Spinal cord (tissue), 10 donors: ENCODE data around the gene ZBTB46. TPM values are rescaled to one million over a fixed set of nuclear protein-coding genes. Genes with fewer than 3 reads are reported as not detected.
"Not testable (repeated sequence)": the region's sequence is repeated elsewhere in the genome, so short reads cannot be mapped to it uniquely, and the experiment has no call there.

Source experiments
- DNase-seq, 6 donors: peaks; one replicate each; pipeline versions ENCODE4 v3.0.0 to v3.0.0-alpha.2; 2013 to 2015; ENCODE audit warnings: low spot score in 6 of 6, low read depth in 4 of 6
- H3K27ac ChIP-seq: one replicate; pipeline ENCODE4 v1.5.1; 2013; ENCODE audit warnings: low read depth, low read length, control low read depth
- H3K27me3 ChIP-seq: one replicate; pipeline ENCODE4 v1.6.1; 2013; ENCODE audit warnings: low read length; ENCODE audit not compliant: control insufficient read depth, insufficient read depth
- H3K36me3 ChIP-seq: one replicate; pipeline ENCODE4 v1.6.1; 2013; ENCODE audit warnings: low read length; ENCODE audit not compliant: control insufficient read depth, insufficient read depth
- H3K4me1 ChIP-seq: one replicate; pipeline ENCODE4 v1.6.1; 2013; ENCODE audit warnings: low read length; ENCODE audit not compliant: control insufficient read depth, insufficient read depth
- H3K4me3 ChIP-seq: one replicate; pipeline ENCODE4 v1.5.1; 2013; ENCODE audit warnings: low read depth, low read length, control low read depth
- H3K9me3 ChIP-seq: one replicate; pipeline ENCODE4 v1.6.1; 2013; ENCODE audit warnings: low read length; ENCODE audit not compliant: control insufficient read depth, insufficient read depth
- WGBS: methylation state at CpG from one replicate; pipeline ENCODE4 v1.1.5; 2013; ENCODE audit warnings: missing lambda C conversion rate; ENCODE audit not compliant: insufficient coverage; 5-methylcytosine and 5-hydroxymethylcytosine counted together
- long read RNA-seq, 4 donors: transcript quantifications; one replicate each; lab custom pipeline, GENCODE V29; 2026
- polyA plus RNA-seq, 2 donors: library from polyadenylated mRNA; unstranded; fragments of 120-200 nt; gene quantifications; one replicate each; pipeline ENCODE4 v1.2.1, GENCODE V29; 2013; ENCODE audit not compliant: insufficient read length in 2 of 2
- total RNA-seq, 2 donors: library from RNA; depleted of rRNA in 1 of 2; stranded (reverse); fragments of 120-200 nt in 1 of 2; fragments of >200 nt in 1 of 2; gene quantifications; one replicate each; pipeline versions ENCODE4 v1.2.3 to v1.2.4, GENCODE V29; 2013 to 2014
- donor health status: healthy.

Gene ZBTB46, protein sequence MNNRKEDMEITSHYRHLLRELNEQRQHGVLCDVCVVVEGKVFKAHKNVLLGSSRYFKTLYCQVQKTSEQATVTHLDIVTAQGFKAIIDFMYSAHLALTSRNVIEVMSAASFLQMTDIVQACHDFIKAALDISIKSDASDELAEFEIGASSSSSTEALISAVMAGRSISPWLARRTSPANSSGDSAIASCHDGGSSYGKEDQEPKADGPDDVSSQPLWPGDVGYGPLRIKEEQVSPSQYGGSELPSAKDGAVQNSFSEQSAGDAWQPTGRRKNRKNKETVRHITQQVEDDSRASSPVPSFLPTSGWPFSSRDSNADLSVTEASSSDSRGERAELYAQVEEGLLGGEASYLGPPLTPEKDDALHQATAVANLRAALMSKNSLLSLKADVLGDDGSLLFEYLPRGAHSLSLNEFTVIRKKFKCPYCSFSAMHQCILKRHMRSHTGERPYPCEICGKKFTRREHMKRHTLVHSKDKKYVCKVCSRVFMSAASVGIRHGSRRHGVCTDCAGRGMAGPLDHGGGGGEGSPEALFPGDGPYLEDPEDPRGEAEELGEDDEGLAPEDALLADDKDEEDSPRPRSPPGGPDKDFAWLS
- total RNA-seq (10 to 100 TPM in 1 of 2 donors, 1 to 10 TPM in 1; 8.3 to 13.4 TPM), polyA plus RNA-seq (10 to 100 TPM in 1 of 2 donors, 1 to 10 TPM in 1; 9.7 to 13.0 TPM)
- long read RNA-seq, donor 1, partial matches to known transcripts = 10 of 10 reads
- long read RNA-seq, donor 1, other reads (novel, unspliced or antisense) = 0 of 10 reads
- long read RNA-seq, donor 2, full-length matches to known transcripts = 2 of 2 reads
- long read RNA-seq, donor 2, partial matches to known transcripts = 0 of 2 reads
- long read RNA-seq, donor 2, other reads (novel, unspliced or antisense) = 0 of 2 reads
- long read RNA-seq, donor 3, full-length matches to known transcripts = 1 of 1 reads
- long read RNA-seq, donor 3, partial matches to known transcripts = 0 of 1 reads
- long read RNA-seq, donor 3, other reads (novel, unspliced or antisense) = 0 of 1 reads
- long read RNA-seq, donor 4, full-length matches to known transcripts = 2 of 2 reads
- long read RNA-seq, donor 4, partial matches to known transcripts = 0 of 2 reads
- long read RNA-seq, donor 4, other reads (novel, unspliced or antisense) = 0 of 2 reads

DNA sequence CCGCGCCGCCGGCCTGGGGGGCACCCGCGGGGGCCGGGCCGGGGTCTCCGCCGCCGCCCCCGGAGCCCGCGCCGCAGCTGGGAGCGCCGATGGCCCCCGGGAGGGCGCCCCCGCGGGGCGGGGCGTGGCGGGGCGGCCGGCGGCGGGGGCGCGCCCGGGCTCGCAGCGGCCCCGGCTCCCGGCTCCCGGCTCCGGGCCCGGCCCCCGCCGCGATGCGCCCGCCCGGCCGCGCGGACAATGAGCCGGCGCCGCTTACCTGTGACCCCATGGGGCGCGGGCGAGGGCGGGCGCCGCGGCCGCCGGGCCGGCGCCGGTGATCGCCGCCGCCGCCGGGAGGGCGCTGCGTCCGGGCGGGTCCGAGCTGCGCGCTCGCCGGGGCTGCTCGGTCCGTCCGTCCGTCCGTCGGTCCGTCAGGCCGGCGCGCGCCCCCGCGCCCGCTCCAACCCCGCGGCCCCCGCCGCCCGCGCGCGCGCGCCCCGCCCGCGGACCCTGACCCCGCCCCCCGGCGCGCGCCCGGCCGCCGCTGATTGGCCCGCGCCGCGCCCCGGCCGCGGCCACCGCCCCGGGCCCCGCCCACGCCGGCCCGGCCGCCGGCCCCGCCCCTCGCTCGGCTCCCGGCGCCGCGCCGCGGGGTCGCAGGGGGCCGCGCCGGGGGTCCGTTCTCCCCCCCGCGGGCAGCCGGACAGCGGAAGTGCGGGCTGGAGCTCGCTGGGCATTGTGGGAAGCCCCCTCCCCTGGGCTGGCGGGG, at the start of gene ZBTB46:
TSS of gene ZBTB46 (minus strand) at position 424 of the 748 bp plus-strand sequence. CDS start 40,507 bp downstream, outside the sequence.
- peak in 4 of 6 donors; percentile 36 to 83 (median 60) for DNase-seq
- Histone ChIP-seq H3K27me3 (peaks cover 9% of the 10 kb centered on the region), H3K4me3 (peak within 1 kb of the TSS; percentile 45), H3K36me3 (peaks cover 5% of the 10 kb centered on the region), H3K9me3 (no peaks in the 10 kb centered on the region), H3K27ac (peak within 1 kb of the TSS; percentile 3), H3K4me1 (peaks cover 37% of the 10 kb centered on the region)
- 0% methylated on average over 147 of the region's 147 CpGs for WGBS

DNA sequence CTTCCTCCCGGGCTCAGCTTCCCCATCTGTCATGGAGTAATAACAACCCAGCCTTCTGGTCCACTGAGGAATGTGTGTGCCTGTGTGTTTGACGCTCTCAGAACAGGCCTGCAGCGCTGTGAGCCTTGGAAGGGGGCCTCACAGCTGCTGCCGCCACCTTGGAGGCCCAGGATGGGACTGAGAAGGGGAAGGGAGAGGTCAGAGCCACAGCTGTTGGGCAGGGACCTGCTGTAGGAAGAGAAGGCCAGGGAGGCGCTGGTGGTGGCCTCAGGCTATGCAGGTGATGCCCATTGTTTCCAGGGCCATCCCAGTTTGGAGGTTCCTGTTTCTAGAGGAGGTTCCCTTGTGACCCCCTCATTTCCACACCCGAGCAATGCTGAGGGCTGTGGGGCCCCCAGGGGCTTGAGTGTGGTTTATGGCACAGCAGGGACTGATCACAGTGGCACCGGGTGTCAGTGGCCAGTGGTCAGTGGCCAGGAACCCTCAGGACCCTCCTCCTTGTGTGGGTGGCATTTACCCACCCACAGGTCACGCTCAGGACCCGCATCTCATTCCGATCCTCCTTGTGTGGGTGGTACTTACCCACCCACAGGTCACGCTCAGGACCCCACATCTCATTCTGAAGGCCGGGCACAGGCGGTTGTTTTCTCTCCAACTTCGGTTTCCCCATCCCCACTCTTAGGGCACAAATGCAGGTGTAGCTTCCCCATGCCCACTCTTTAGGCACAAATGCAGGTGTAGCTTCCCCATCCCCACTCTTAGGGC, 48.0 kb upstream of the ZBTB46 start:
- Histone ChIP-seq H3K9me3 (no peaks in the 10 kb centered on the region), H3K27me3 (no peaks in the 10 kb centered on the region), H3K36me3 (peaks cover 86% of the 10 kb centered on the region), H3K4me1 (no peaks in the 10 kb centered on the region), H3K27ac (no peak overlapping the region), H3K4me3 (no peak overlapping the region)
- DNase-seq = no peak
- WGBS = 90% methylated on average over 12 of the region's 14 CpGs

DNA sequence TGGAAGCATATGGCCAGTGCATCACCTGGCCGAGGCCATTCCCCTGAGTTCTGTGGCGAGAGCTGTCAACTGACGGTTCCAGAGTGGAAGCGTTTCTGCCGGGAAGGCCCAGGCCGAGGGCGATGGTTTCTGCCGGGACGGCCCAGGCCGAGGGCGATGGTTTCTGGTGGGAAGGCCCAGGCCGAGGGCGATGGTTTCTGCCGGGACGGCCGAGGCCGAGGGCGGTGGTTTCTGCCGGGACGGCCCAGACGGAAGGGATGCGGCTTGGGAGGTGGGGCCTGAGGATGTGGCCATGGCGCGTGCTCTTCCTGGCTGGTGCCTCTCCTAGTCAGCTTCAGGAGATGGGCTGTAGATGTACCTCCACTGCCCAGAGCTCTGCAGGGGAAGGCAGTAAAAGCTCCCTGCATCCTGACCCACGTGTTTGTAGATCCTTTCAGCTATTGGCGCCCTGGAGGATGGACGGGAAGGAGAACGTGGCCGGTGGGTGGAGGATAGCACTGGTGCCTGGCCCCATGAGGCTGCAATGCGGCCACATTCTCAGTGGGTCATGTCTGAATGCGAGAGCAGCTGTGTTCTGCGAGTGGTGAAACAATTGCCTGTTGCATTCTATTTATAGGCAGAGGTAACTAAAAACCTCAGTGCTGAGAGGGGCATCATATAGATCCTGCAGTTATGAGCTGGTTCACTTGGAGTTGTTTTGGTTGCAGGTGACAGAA, 46.8 kb upstream of the ZBTB46 start:
- no peak overlapping the region for H3K4me3 ChIP-seq
- WGBS = 95% methylated on average over 32 of the region's 32 CpGs
- H3K36me3 ChIP-seq = peaks cover 86% of the 10 kb centered on the region
- H3K27me3 ChIP-seq = no peaks in the 10 kb centered on the region
- no peaks in the 10 kb centered on the region for H3K9me3 ChIP-seq
- DNase-seq = no peak
- H3K4me1 ChIP-seq = no peaks in the 10 kb centered on the region
- no peak overlapping the region for H3K27ac ChIP-seq

DNA sequence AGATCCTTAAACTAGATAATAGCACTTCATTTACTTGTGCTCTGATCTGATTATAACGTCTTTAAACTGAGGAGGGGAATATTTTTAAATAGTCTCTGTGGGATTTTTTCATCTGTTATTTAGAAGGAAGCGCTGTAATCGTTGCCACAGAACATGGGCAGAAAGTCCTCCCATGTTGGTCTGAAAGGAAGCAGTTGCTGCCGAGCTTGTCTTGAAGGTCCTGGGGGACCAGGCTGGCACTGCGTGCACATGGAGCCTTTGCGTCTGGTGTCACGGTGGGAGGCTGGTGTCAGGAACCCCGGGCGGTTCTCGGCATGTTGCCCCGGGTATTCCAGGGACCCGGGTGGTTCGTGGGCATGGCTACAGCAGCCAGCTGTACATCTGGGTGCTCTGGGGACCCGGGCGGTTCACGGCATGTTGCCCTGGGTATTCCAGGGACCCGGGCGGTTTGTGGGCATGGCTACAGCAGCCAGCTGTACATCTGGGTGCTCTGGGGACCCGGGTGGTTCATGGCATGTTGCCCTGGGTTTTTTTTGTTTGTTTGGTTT, 45.5 kb upstream of the ZBTB46 start:
- Histone ChIP-seq H3K9me3 (no peaks in the 10 kb centered on the region), H3K27me3 (no peaks in the 10 kb centered on the region), H3K27ac (no peak overlapping the region), H3K4me3 (no peak overlapping the region), H3K4me1 (no peaks in the 10 kb centered on the region), H3K36me3 (peaks cover 84% of the 10 kb centered on the region)
- no peak for DNase-seq
- 87% methylated on average over 18 of the region's 19 CpGs for WGBS

DNA sequence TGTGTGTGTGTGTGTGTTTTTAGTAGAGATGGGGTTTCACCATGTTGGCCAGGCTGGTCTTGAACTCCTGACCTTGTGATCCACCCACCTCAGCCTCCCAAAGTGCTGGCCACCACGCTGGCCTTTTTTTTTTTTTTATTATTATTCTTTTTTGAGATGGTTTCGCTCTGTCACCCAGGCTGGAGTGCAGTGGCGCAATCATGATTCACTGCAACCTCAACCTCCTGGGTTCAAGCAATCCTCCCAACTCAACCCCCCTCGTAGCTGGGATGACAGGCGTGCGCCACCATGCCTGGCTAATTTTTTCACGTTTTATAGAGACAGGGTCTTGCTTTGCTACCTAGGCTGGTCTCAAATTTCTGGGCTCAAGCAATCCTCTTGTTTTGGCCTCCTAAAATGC, 43.2 kb upstream of the ZBTB46 start:
- not testable (repeated sequence) for DNase-seq, H3K27me3 ChIP-seq, H3K9me3 ChIP-seq, H3K27ac ChIP-seq, H3K4me3 ChIP-seq, H3K4me1 ChIP-seq
- WGBS = 96% methylated on average over 4 of the region's 7 CpGs
- H3K36me3 ChIP-seq = peaks cover 93% of the 10 kb centered on the region

DNA sequence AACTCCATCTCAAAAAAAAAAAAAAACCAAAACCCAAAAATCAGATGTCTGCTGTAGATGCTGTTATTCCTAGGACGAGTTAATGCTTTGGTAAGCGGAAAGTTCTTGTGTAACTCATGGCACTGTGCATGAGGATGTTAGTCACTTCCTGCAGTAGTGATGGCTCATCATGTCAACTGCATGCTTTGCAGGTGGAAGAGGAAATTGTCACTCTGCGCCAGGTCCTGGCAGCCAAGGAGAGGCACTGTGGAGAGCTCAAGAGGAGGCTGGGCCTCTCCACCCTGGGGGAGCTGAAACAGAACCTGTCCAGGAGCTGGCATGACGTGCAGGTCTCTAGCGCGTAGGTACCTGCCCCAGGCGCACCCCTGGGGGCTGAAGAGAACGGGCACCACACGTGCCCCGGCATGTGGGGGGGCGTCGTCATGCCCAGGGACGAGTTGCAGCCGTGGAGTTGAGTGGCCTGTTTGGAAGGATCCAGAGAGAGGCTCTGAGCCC, 42.5 kb upstream of the ZBTB46 start:
- WGBS = 95% methylated on average over 8 of the region's 14 CpGs
- H3K4me1 ChIP-seq = no peaks in the 10 kb centered on the region
- H3K27me3 ChIP-seq = no peaks in the 10 kb centered on the region
- H3K27ac ChIP-seq = no peak overlapping the region
- DNase-seq = no peak
- no peaks in the 10 kb centered on the region for H3K9me3 ChIP-seq
- H3K36me3 ChIP-seq = peaks cover 93% of the 10 kb centered on the region
- H3K4me3 ChIP-seq = no peak overlapping the region

DNA sequence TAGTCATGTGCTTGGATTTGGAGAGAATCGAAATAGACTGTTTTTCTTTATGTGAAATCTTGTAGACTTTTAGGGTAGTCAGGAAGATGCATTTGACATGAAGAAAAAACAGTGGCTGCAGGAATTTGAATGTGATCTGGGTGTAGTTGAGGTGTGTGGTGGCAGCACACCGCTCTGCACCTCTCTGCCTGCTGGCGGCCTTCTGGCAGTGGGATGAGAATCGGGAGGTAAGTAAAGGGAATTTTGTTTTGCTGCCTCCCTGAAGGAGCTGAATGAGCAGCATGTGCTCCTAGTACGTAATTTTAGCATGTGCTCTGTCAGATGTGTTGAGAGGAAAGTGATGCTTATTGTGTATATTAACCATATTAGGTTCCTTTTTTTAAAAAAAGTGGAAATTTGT, 37.2 kb upstream of the ZBTB46 start:
- 96% methylated on average over 4 of the region's 5 CpGs for WGBS
- Histone ChIP-seq H3K9me3 (no peaks in the 10 kb centered on the region), H3K4me3 (no peak overlapping the region), H3K36me3 (peaks cover 55% of the 10 kb centered on the region), H3K4me1 (peaks cover 29% of the 10 kb centered on the region), H3K27me3 (no peaks in the 10 kb centered on the region), H3K27ac (no peak overlapping the region)
- DNase-seq = no peak

DNA sequence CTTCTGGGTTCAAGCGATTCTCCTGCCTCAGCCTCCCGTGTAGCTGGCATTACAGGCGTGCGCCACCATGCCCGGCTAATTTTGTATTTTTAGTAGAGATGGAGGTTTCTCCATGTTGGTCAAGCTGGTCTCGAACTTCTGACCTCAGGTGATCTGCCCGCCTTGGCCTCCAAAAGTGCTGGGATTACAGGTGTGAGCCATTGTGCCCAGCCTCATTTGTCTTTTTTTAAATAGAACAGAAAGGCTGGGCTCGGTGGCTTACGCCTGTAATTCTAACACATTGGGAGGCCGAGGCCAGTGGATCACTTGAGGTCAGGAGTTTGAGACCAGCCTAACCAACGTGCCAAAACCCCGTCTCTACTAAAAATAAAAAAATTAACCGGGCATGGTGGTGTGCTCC, 36.0 kb upstream of the ZBTB46 start:
- Histone ChIP-seq H3K4me1 (peaks cover 29% of the 10 kb centered on the region), H3K36me3 (peaks cover 50% of the 10 kb centered on the region)
- H3K4me3 ChIP-seq, H3K27ac ChIP-seq, H3K27me3 ChIP-seq, DNase-seq, H3K9me3 ChIP-seq: not testable (repeated sequence)
- 98% methylated on average over 11 of the region's 13 CpGs for whole genome bisulfite sequencing
